Activated naive CD4-positive, alpha-beta T cell treated with anti-CD3 and anti-CD28 coated beads, Interleukin-2, amount 50 U/mL, for 24 hours (primary cell): ENCODE data around the gene NFIC.

ENCODE experiments used
- H3K27ac Mint-ChIP-seq: one replicate; pipeline ENCODE4 v1.8.0; 2021; ENCODE audit warnings: mild to moderate bottlenecking, mixed read lengths
- H3K27me3 Mint-ChIP-seq: one replicate; pipeline ENCODE4 v1.8.0; 2021; ENCODE audit warnings: mixed read lengths
- H3K36me3 Mint-ChIP-seq: one replicate; pipeline ENCODE4 v1.8.0; 2021; ENCODE audit warnings: mixed read lengths
- H3K4me1 Mint-ChIP-seq: one replicate; pipeline ENCODE4 v1.8.0; 2021; ENCODE audit warnings: mixed read lengths
- H3K4me3 Mint-ChIP-seq: one replicate; pipeline ENCODE4 v1.8.0; 2021; ENCODE audit warnings: mild to moderate bottlenecking, mixed read lengths
- H3K9me3 Mint-ChIP-seq: one replicate; pipeline ENCODE4 v1.8.0; 2021; ENCODE audit warnings: mixed read lengths

Gene NFIC

GRCh38 chr19:3454656-3455392, 88.4 kb downstream of the NFIC start:
- Mint-ChIP-seq H3K9me3 (no peaks in the 10 kb centered on the region), H3K27ac (no peak overlapping the region)

DNA sequence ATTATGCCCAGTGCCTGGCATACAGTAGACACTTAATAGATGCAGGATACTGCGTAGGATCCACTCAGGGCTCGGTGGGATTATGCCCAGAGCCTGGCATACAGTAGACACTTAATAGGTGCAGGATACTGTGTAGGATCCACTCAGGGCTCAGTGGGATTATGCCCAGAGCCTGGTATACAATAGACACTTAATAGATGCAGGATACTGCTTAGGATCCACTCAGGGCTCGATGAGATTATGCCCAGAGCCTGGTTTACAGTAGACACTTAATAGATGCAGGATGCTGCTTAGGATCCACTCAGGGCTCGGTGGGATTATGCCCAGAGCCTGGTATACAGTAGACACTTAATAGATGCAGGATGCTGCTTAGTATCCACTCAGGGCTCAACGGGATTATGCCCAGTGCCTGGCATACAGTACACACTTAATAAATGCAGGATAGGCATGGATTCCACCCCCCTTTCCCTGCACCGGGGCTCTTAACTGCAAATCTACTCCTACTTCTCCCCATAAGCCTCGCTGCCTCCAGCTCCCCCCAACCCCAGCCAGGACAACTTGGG, 89.1 kb downstream of the NFIC start:
- H3K9me3 Mint-ChIP-seq, result no peaks in the 10 kb centered on the region
- H3K27me3 Mint-ChIP-seq, result no peaks in the 10 kb centered on the region
- H3K4me3 Mint-ChIP-seq, result no peak overlapping the region
- H3K36me3 Mint-ChIP-seq, result no peaks in the 10 kb centered on the region
- no peak overlapping the region for H3K27ac Mint-ChIP-seq
- H3K4me1 Mint-ChIP-seq, result no peaks in the 10 kb centered on the region

More at GRCh38 chr19:3454656-3455392, 88.4 kb downstream of the NFIC start:
- Mint-ChIP-seq H3K4me1 (no peaks in the 10 kb centered on the region), H3K27me3 (no peaks in the 10 kb centered on the region), H3K4me3 (no peak overlapping the region), H3K36me3 (no peaks in the 10 kb centered on the region)

GRCh38 chr19:3455960-3456601, 89.7 kb downstream of the NFIC start:
- H3K9me3 Mint-ChIP-seq, result no peaks in the 10 kb centered on the region
- H3K27ac Mint-ChIP-seq, result no peak overlapping the region
- H3K4me3 Mint-ChIP-seq, result no peak overlapping the region
- no peaks in the 10 kb centered on the region for H3K27me3 Mint-ChIP-seq
- H3K4me1 Mint-ChIP-seq, result no peaks in the 10 kb centered on the region
- H3K36me3 Mint-ChIP-seq, result no peaks in the 10 kb centered on the region

GRCh38 chr19:3456925-3457527, 90.6 kb downstream of the NFIC start:
- Mint-ChIP-seq H3K27me3 (no peaks in the 10 kb centered on the region), H3K36me3 (no peaks in the 10 kb centered on the region), H3K9me3 (no peaks in the 10 kb centered on the region), H3K4me1 (no peaks in the 10 kb centered on the region), H3K27ac (no peak overlapping the region), H3K4me3 (no peak overlapping the region)

DNA sequence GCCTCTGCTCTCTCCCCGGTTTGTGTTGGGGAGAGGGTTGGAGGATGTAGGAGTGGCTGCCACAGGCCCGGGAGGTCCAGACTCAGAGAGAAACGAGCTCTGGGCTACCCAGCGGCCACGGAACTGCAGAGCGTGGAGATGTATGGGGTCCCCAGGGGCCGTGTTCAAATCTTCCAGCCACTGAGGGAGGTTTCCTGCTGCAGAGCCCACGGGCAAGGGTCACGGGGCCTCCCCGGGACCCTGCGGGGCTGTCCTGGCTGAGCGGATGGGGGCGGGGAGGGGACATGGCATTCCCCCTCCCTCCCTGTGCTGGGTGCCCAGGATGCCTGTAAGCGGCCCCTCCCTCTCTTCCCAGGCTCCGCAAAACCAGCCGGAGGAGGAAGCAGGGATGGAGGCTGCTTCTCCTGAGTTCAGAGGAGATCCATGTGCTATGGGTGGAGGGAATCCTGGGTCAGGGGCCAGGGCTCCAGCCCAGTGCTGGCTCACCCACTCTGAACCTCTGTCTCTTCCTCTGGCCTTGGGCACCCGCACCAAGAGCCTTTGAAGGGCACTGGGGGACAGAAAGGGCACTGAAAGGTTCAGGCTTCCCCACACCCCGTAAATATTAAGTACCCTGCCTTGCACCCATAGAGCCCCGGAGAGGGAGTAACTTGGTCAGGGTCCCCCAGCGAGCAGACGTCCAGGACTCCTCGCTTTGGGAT, 91.3 kb downstream of the NFIC start:
- Mint-ChIP-seq H3K36me3 (peaks cover 1% of the 10 kb centered on the region), H3K27ac (no peak overlapping the region), H3K27me3 (no peaks in the 10 kb centered on the region)

DNA sequence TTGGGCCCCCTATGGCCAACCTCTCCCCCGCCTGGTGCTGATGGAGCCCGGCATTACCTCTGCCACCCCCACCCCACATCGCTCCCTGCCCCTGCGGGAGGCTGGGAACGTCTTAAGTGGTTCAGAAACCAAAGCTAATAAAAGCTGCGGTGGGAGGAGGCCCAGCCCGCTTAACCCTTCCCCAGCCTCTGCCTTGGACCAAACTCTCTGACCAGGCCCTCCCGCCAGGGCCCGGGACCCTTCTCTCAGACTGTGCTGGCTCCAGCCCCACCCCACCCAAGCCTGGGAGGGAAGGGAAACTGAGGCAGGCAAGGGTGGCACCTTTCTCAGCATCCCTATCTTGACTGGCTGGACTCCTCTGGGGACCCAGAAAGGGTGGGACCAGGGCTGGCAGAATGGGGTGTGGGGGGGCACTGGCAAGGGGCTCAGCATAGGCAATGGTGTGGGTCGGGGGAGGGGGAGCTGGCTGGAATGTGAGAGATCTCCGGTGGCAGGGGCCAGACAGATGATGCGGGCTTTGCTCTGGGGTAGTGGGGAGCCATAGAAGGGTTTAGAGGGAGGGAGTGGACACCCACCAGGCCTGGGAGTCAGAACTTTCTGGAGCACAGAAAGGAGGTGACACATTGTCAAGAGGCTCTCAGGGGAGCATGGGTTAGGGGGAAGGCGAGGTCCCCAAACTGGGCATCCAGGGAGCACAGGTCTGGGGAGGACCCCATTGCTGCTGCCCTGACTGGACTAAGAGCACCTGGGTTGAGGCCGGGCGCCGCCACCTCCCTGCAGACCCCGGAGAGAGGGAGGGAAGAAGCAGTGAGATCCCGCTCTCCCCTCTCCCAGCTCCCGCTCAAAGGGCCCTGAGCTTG, 92.1 kb downstream of the NFIC start:
- Mint-ChIP-seq H3K4me1 (no peaks in the 10 kb centered on the region), H3K27ac (no peak overlapping the region), H3K9me3 (no peaks in the 10 kb centered on the region), H3K27me3 (no peaks in the 10 kb centered on the region), H3K4me3 (no peak overlapping the region), H3K36me3 (peaks cover 3% of the 10 kb centered on the region)

More for the DNA sequence above, 91.3 kb downstream of the NFIC start:
- no peaks in the 10 kb centered on the region for H3K9me3 Mint-ChIP-seq
- H3K4me3 Mint-ChIP-seq, result no peak overlapping the region
- H3K4me1 Mint-ChIP-seq, result no peaks in the 10 kb centered on the region

DNA sequence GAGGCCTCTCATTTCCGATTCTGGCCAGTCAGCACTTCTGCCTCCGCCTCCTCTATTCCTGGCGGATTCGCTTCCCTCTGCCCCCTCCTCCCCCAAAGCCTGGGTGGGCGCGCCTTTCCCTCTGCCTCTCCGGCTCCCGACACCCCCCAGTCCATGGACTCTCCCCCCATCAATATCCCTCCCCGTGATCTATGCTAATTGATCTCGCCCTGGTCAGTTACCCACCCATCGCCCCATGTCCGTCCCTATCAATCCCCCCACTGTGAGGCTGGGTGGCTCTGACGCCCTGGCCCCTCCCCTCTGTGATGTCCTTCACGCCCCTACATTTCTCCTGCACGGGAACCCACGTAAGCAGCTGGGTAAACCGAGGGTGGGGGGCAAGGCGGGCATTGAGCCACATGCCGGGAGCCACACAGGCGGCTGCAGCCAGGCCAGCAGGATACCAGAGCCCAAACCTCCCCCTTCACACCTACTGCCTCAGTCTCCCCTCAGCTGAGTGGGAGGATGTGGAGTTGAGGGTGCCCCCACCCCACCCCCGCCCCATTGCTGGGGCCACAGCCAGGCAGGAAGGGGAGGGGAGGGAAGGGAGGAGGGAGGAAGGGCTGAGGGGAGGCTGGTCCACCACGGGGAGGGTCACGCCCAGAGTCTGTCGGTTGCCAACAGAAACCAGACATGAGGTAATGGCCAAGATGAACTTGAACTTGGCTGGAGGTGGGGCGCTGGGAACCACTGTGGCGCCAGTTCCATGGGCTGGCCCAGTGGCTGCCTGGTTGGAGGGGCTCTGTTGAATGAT, 92.9 kb downstream of the NFIC start:
- Mint-ChIP-seq H3K4me1 (no peaks in the 10 kb centered on the region), H3K9me3 (no peaks in the 10 kb centered on the region), H3K4me3 (no peak overlapping the region), H3K36me3 (peaks cover 3% of the 10 kb centered on the region), H3K27ac (no peak overlapping the region), H3K27me3 (no peaks in the 10 kb centered on the region)

DNA sequence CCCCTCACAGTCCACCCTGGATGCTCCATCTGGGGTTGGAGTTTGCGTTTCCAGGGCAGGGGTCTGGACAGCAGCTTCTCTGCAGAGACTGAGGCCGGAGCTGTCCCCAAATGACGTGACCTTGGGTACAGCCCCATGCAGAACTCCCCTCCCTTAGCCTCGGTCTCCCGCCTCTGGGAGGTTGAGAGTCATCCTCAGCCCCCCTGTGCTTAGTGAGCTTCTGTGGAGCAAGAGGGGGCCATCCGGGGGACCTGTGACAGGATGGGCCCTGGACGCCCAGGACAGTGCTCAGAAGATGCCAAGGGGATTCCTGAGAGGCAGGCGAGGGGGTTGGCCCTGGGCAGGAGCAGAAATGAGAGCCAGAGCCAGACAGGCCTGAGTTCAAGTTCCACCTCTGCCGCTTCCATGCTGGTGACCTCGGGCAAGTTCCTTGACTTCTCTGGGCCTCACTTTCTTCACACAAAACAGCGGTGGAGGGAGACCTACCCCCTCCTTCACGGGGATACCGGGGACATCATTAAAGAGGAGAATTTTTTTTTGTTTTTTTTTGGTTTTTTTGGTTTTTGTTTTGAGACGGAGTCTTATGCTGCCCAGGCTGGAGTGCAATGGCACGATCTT, 93.7 kb downstream of the NFIC start:
- Mint-ChIP-seq H3K4me3 (no peak overlapping the region), H3K4me1 (no peaks in the 10 kb centered on the region), H3K36me3 (peaks cover 3% of the 10 kb centered on the region), H3K27me3 (no peaks in the 10 kb centered on the region), H3K9me3 (no peaks in the 10 kb centered on the region), H3K27ac (no peak overlapping the region)

GRCh38 chr19:3462991-3463713, 96.8 kb downstream of the NFIC start:
- Mint-ChIP-seq H3K4me1 (no peaks in the 10 kb centered on the region), H3K27me3 (no peaks in the 10 kb centered on the region)

GRCh38 chr19:3463714-3464586, 97.6 kb downstream of the NFIC start:
- no peak overlapping the region for H3K27ac Mint-ChIP-seq
- H3K9me3 Mint-ChIP-seq, result no peaks in the 10 kb centered on the region
- H3K27me3 Mint-ChIP-seq, result no peaks in the 10 kb centered on the region
- peaks cover 3% of the 10 kb centered on the region for H3K36me3 Mint-ChIP-seq
- no peaks in the 10 kb centered on the region for H3K4me1 Mint-ChIP-seq
- H3K4me3 Mint-ChIP-seq, result no peak overlapping the region

More at GRCh38 chr19:3462991-3463713, 96.8 kb downstream of the NFIC start:
- Mint-ChIP-seq H3K4me3 (no peak overlapping the region), H3K9me3 (no peaks in the 10 kb centered on the region), H3K36me3 (peaks cover 3% of the 10 kb centered on the region), H3K27ac (no peak overlapping the region)

- no peak overlapping the region for H3K4me3 Mint-ChIP-seq
- H3K9me3 Mint-ChIP-seq, result no peaks in the 10 kb centered on the region
- H3K4me1 Mint-ChIP-seq, result no peaks in the 10 kb centered on the region
- no peaks in the 10 kb centered on the region for H3K27me3 Mint-ChIP-seq
- no peak overlapping the region for H3K27ac Mint-ChIP-seq
- peaks cover 3% of the 10 kb centered on the region for H3K36me3 Mint-ChIP-seq
Measured at GRCh38 chr19:3464587-3465235, 98.3 kb downstream of the NFIC start.

- H3K36me3 Mint-ChIP-seq, result peaks cover 3% of the 10 kb centered on the region
- H3K27ac Mint-ChIP-seq, result no peak overlapping the region
- no peaks in the 10 kb centered on the region for H3K9me3 Mint-ChIP-seq
- no peaks in the 10 kb centered on the region for H3K4me1 Mint-ChIP-seq
- no peaks in the 10 kb centered on the region for H3K27me3 Mint-ChIP-seq
- H3K4me3 Mint-ChIP-seq, result no peak overlapping the region
Measured at GRCh38 chr19:3465552-3465951, 99.2 kb downstream of the NFIC start.
